Panc1 (cell line): ENCODE measurements around the gene CLNK.

ENCODE experiments used
- CTCF ChIP-seq: fragments of 450-650 bp; IDR thresholded peaks from 2 replicates; pipeline ENCODE4 v1.5.1; 2017; ENCODE audit warnings: mild to moderate bottlenecking
- REST ChIP-seq, 2 experiments: IDR thresholded peaks; 2 replicates each; pipeline ENCODE4 v1.6.1; 2011 to 2012; ENCODE audit warnings: low read depth in 2 of 2, control low read depth in 1 of 2, low read length in 1 of 2, mild to moderate bottlenecking in 1 of 2, moderate library complexity in 1 of 2; ENCODE audit not compliant: insufficient read depth in 1 of 2

GRCh38 chr4:10593130-10593529 lies 91.4 kb downstream of the CLNK start:
- 0 out of 2 replicates have a peak, but pooled peaks have one; percentile 9 for TF ChIP-seq CTCF
- no peak for TF ChIP-seq REST (IDR thresholded peaks at IDR 0.05; ENCODE audit: insufficient read depth in 1 of 2, low read depth in 2 of 2, low read length in 1 of 2)
